Measurements from ENCODE around the gene MOCS1.
A peak's percentile ranks its signal among the peaks of the same experiment; 100 is the strongest.

Gene MOCS1

DNA sequence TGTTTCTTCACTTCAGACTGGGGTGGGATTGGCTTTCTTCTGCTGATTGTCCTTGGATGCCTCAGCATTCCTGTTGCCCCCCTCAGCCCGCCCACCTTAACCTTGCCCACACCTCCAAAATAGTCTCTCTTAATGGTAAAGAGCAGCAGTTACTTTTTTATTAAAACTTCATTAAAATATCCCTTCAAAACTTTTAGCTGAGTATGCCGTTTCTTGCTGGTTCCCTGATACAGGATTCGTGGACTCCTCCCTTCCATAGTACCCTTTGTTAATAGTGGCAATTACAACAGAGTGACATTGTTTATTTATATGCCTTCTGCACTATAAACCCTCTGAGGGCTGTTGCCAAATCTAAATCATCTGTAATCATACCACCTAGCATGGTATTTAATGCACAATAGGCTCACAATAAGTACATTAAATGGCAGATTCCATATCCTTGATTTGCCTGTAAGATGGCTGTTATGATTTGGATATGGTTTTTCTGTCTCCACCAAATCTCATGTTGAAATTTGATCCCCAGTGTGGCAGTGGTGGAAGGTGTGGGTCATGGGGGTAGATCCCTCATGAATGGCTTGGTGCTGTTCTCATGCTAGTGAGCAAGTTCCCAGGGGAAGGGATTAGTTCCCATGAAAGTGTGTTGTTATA, 3.5 kb upstream of the MOCS1 start:
- Histone ChIP-seq H3K4me2 (ENCODE audit: low read length) (no peak overlapping the region), H2AFZ (peak overlapping the region; percentile 14), H3K9ac (no peak overlapping the region), H3K4me1 (peaks cover 23% of the 10 kb centered on the region), H3K27me3 (ENCODE audit: control insufficient read depth, insufficient read depth, low read length) (no peaks in the 10 kb centered on the region), H3K27ac (peak overlapping the region; percentile 37), H3K9me3 (ENCODE audit: control insufficient read depth, low read length) (no peaks in the 10 kb centered on the region), H3K4me3 (ENCODE audit: low read depth, low read length) (no peak overlapping the region), H3K79me2 (no peaks in the 10 kb centered on the region), H3K36me3 (ENCODE audit: control insufficient read depth, insufficient read depth, low read length) (no peaks in the 10 kb centered on the region)
- TF ChIP-seq, protein P1, sequence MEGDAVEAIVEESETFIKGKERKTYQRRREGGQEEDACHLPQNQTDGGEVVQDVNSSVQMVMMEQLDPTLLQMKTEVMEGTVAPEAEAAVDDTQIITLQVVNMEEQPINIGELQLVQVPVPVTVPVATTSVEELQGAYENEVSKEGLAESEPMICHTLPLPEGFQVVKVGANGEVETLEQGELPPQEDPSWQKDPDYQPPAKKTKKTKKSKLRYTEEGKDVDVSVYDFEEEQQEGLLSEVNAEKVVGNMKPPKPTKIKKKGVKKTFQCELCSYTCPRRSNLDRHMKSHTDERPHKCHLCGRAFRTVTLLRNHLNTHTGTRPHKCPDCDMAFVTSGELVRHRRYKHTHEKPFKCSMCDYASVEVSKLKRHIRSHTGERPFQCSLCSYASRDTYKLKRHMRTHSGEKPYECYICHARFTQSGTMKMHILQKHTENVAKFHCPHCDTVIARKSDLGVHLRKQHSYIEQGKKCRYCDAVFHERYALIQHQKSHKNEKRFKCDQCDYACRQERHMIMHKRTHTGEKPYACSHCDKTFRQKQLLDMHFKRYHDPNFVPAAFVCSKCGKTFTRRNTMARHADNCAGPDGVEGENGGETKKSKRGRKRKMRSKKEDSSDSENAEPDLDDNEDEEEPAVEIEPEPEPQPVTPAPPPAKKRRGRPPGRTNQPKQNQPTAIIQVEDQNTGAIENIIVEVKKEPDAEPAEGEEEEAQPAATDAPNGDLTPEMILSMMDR (IDR thresholded peaks at IDR 0.05), result no peak

DNA sequence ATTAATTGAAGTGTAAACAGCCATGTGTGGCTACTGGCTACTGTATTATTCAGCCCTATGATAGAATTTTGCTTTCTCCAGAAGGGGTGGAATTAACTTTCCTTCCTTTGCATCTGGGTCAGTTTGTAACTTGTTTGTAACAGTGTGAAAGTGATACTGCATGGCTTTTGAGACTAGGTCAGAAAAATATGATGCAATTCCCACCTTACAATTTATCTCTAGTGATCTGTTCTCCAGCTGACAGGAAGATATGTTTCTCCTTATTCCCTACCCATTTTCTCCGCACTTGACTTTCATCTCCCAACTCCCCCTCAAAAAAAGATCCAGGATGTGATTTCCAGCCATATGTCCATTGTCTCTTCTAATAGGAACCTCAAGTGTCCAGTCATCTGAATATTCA, 2.6 kb upstream of the MOCS1 start:
- Histone ChIP-seq H3K27ac (no peak overlapping the region), H2AFZ (no peak overlapping the region), H3K4me2 (ENCODE audit: low read length) (no peak overlapping the region), H3K9ac (no peak overlapping the region), H3K4me3 (ENCODE audit: low read depth, low read length) (no peak overlapping the region), H3K9me3 (ENCODE audit: control insufficient read depth, low read length) (no peaks in the 10 kb centered on the region), H3K79me2 (no peaks in the 10 kb centered on the region), H3K36me3 (ENCODE audit: control insufficient read depth, insufficient read depth, low read length) (no peaks in the 10 kb centered on the region), H3K27me3 (ENCODE audit: control insufficient read depth, insufficient read depth, low read length) (no peaks in the 10 kb centered on the region), H3K4me1 (peaks cover 31% of the 10 kb centered on the region)
- TF ChIP-seq, protein P1 (IDR thresholded peaks at IDR 0.05), result no peak

DNA sequence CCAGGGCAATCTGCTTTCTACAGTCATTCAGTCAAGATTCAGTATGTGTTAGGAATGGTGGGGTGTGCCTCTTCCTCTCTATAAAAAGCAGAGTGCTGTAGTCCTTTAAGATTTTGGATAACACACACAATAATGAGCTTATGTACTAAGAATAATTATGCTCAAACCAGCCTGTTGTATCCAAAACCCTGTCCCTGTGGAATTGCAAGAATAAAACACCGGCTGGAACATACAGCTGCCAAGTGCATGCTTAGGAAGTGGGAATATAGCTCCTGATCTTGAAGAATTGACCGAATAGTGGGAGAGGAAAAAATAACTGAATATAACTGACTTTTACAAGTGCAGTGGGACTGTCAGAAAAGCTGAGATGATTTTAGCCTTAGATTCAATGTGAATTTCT, 979 bp upstream of the MOCS1 start:
- H3K4me1 ChIP-seq, result peaks cover 33% of the 10 kb centered on the region
- H3K9me3 ChIP-seq (ENCODE audit: control insufficient read depth, low read length), result no peaks in the 10 kb centered on the region
- no peak overlapping the region for H3K4me2 ChIP-seq (ENCODE audit: low read length)
- H3K79me2 ChIP-seq, result no peaks in the 10 kb centered on the region
- H3K36me3 ChIP-seq (ENCODE audit: control insufficient read depth, insufficient read depth, low read length), result no peaks in the 10 kb centered on the region
- no peaks in the 10 kb centered on the region for H3K27me3 ChIP-seq (ENCODE audit: control insufficient read depth, insufficient read depth, low read length)
- H3K4me3 ChIP-seq (ENCODE audit: low read depth, low read length), result no peak overlapping the region
- no peak overlapping the region for H2AFZ ChIP-seq
- no peak overlapping the region for H3K9ac ChIP-seq
- TF ChIP-seq, protein P1 (IDR thresholded peaks at IDR 0.05), result no peak
- H3K27ac ChIP-seq, result no peak overlapping the region

DNA sequence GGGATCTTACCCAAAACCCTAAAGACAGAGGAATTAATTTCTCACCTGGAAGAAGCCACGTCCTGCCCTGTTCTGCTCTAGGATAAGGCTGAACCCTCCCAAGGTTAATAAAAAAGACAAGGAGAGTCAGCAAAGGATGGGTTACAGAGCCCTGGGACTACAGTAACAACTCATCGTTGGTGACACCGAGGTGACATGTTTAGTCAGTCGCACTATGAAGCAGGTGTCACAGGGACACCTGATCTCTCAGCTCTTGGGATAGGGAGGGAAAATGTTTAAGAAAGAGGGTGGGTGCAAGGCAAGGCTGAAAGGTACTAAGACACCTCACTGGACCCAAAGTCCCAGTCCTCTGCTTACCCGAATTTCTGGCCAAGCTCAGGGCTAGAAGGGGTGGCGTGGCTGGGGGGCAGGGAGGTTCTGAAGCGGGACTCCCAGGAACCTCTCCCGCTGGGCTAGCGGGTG, 562 bp downstream of the MOCS1 start:
- H3K4me1 ChIP-seq, result peaks cover 26% of the 10 kb centered on the region
- peak overlapping the region; percentile 70 for H3K27ac ChIP-seq
- H3K4me2 ChIP-seq (ENCODE audit: low read length), result peak overlapping the region; percentile 83
- no peak overlapping the region for H3K9ac ChIP-seq
- H3K27me3 ChIP-seq (ENCODE audit: control insufficient read depth, insufficient read depth, low read length), result no peaks in the 10 kb centered on the region
- no peaks in the 10 kb centered on the region for H3K36me3 ChIP-seq (ENCODE audit: control insufficient read depth, insufficient read depth, low read length)
- no peaks in the 10 kb centered on the region for H3K9me3 ChIP-seq (ENCODE audit: control insufficient read depth, low read length)
- TF ChIP-seq, protein P1 (IDR thresholded peaks at IDR 0.05), result no peak
- H3K79me2 ChIP-seq, result no peaks in the 10 kb centered on the region
- H2AFZ ChIP-seq, result peak overlapping the region; percentile 91
- peak overlapping the region; percentile 83 for H3K4me3 ChIP-seq (ENCODE audit: low read depth, low read length)

DNA sequence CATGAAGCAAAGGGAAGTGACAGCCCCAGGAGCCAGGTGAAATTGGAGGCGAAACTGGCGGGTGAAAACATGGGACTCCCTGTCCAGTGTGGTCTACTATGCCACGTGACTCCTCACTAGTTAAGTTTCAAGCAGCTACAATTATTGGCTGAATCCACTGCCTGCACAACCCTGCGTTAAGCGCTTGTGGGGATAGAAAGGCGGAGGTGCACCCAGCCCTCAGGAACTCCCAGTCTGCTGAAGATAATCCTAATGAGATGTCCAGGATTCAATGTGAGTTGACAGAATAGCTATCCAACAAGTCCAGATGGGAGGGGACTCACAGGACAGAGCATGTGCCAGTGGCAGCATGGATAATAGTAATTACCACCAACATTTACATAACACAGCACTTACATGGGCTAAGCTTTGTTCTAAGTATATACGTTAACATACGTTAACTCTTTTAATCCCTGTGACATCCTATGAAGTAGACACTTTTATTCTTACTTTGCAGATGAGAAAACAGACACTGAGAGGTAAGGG, 1.8 kb downstream of the MOCS1 start:
- Histone ChIP-seq H3K9ac (no peak overlapping the region), H3K9me3 (ENCODE audit: control insufficient read depth, low read length) (no peaks in the 10 kb centered on the region), H2AFZ (no peak overlapping the region), H3K4me1 (peaks cover 14% of the 10 kb centered on the region), H3K79me2 (no peaks in the 10 kb centered on the region), H3K27me3 (ENCODE audit: control insufficient read depth, insufficient read depth, low read length) (no peaks in the 10 kb centered on the region), H3K36me3 (ENCODE audit: control insufficient read depth, insufficient read depth, low read length) (no peaks in the 10 kb centered on the region), H3K4me2 (ENCODE audit: low read length) (no peak overlapping the region), H3K4me3 (ENCODE audit: low read depth, low read length) (no peak overlapping the region), H3K27ac (no peak overlapping the region)
- TF ChIP-seq, protein P1 (IDR thresholded peaks at IDR 0.05), result no peak
